Right lobe of liver (tissue), 4 donors: Measurements from ENCODE around the gene STOM.

ENCODE experiments used
- POLR2A ChIP-seq: fragments of 450-650 bp; IDR thresholded peaks from one replicate; pipeline ENCODE4 v1.6.1; 2017; ENCODE audit warnings: antibody characterized with exemption, mild to moderate bottlenecking
- TF ChIP-seq, protein P1 (sequence below), 4 donors: fragments of 200-600 bp in 3 of 4; fragments of 450-650 bp in 1 of 4; IDR thresholded peaks; one replicate each; pipeline versions ENCODE4 v1.5.1 to v1.8.0; 2016 to 2022; ENCODE audit warnings: antibody characterized with exemption in 4 of 4, mild to moderate bottlenecking in 2 of 4
- donor health status: DM: no; HTN: no; CAD: no.
- donor health status: DM: no; HTN: no; CAD: no.
- donor health status: DM: no; HTN: yes; CAD: no.

DNA sequence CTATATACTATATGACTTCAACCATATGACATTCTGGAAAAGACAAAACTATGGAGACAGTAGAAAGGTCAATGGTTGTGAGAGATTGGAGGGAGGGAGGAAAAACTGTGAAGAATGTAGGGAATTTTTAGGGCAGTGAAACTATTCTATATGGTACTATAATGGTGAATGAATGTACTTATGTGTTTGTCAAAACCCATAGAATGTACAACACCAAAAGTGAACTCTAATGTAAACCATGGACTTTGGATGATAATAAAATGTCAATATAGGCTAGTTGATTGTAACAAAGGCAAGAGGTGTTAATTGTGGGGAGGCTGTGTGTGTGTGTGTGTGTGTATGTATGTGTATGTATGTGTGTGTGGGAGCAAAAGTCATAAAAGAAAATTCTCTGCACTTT lies 10.8 kb upstream of the STOM start:
- TF ChIP-seq, protein P1, sequence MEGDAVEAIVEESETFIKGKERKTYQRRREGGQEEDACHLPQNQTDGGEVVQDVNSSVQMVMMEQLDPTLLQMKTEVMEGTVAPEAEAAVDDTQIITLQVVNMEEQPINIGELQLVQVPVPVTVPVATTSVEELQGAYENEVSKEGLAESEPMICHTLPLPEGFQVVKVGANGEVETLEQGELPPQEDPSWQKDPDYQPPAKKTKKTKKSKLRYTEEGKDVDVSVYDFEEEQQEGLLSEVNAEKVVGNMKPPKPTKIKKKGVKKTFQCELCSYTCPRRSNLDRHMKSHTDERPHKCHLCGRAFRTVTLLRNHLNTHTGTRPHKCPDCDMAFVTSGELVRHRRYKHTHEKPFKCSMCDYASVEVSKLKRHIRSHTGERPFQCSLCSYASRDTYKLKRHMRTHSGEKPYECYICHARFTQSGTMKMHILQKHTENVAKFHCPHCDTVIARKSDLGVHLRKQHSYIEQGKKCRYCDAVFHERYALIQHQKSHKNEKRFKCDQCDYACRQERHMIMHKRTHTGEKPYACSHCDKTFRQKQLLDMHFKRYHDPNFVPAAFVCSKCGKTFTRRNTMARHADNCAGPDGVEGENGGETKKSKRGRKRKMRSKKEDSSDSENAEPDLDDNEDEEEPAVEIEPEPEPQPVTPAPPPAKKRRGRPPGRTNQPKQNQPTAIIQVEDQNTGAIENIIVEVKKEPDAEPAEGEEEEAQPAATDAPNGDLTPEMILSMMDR (IDR thresholded peaks at IDR 0.05), result no peak
- no peak for TF ChIP-seq POLR2A
